ENCODE measurements around the gene ACP3. TPM values are rescaled to one million over a fixed set of nuclear protein-coding genes. Genes with fewer than 3 reads are reported as not detected.

ACP3 gene
- total RNA-seq, 1 donor from 2014 or later, result not detected

GRCh38 chr3:132311841-132312240, 5.4 kb upstream of the ACP3 start:
- H3K36me3 Mint-ChIP-seq (ENCODE audit: unreplicated experiment), result no peaks in the 10 kb centered on the region
- no peak overlapping the region for H3K27ac Mint-ChIP-seq (ENCODE audit: unreplicated experiment)
- no peaks in the 10 kb centered on the region for H3K4me1 Mint-ChIP-seq (ENCODE audit: low read depth, unreplicated experiment)
- no peak overlapping the region for H3K4me3 Mint-ChIP-seq (ENCODE audit: unreplicated experiment)
- TF ChIP-seq CTCF (IDR thresholded peaks at IDR 0.05; ENCODE audit: partially characterized antibody, unreplicated experiment), result no peak
- DNase-seq, result no peak
- no peaks in the 10 kb centered on the region for H3K27me3 Mint-ChIP-seq (ENCODE audit: unreplicated experiment)
- no peaks in the 10 kb centered on the region for H3K9me3 Mint-ChIP-seq (ENCODE audit: unreplicated experiment)

- no peaks in the 10 kb centered on the region for H3K4me1 Mint-ChIP-seq (ENCODE audit: low read depth, unreplicated experiment)
- no peak overlapping the region for H3K27ac Mint-ChIP-seq (ENCODE audit: unreplicated experiment)
- no peaks in the 10 kb centered on the region for H3K9me3 Mint-ChIP-seq (ENCODE audit: unreplicated experiment)
- DNase-seq, result no peak
- peaks cover 3% of the 10 kb centered on the region for H3K27me3 Mint-ChIP-seq (ENCODE audit: unreplicated experiment)
- no peak overlapping the region for H3K4me3 Mint-ChIP-seq (ENCODE audit: unreplicated experiment)
- TF ChIP-seq CTCF (IDR thresholded peaks at IDR 0.05; ENCODE audit: partially characterized antibody, unreplicated experiment), result no peak
- H3K36me3 Mint-ChIP-seq (ENCODE audit: unreplicated experiment), result no peaks in the 10 kb centered on the region
Observed at GRCh38 chr3:132315851-132316250, 1.4 kb upstream of the ACP3 start.

- no peak overlapping the region for H3K4me3 Mint-ChIP-seq (ENCODE audit: unreplicated experiment)
- no peaks in the 10 kb centered on the region for H3K9me3 Mint-ChIP-seq (ENCODE audit: unreplicated experiment)
- peaks cover 3% of the 10 kb centered on the region for H3K27me3 Mint-ChIP-seq (ENCODE audit: unreplicated experiment)
- H3K36me3 Mint-ChIP-seq (ENCODE audit: unreplicated experiment), result no peaks in the 10 kb centered on the region
- H3K4me1 Mint-ChIP-seq (ENCODE audit: low read depth, unreplicated experiment), result no peaks in the 10 kb centered on the region
- TF ChIP-seq CTCF (IDR thresholded peaks at IDR 0.05; ENCODE audit: partially characterized antibody, unreplicated experiment), result no peak
- no peak for DNase-seq
- no peak overlapping the region for H3K27ac Mint-ChIP-seq (ENCODE audit: unreplicated experiment)
Observed at GRCh38 chr3:132318451-132318850, 1.2 kb downstream of the ACP3 start.

- no peaks in the 10 kb centered on the region for H3K4me1 Mint-ChIP-seq (ENCODE audit: low read depth, unreplicated experiment)
- H3K9me3 Mint-ChIP-seq (ENCODE audit: unreplicated experiment), result no peaks in the 10 kb centered on the region
- H3K27me3 Mint-ChIP-seq (ENCODE audit: unreplicated experiment), result peaks cover 3% of the 10 kb centered on the region
- no peak overlapping the region for H3K4me3 Mint-ChIP-seq (ENCODE audit: unreplicated experiment)
- no peak for TF ChIP-seq CTCF (IDR thresholded peaks at IDR 0.05; ENCODE audit: partially characterized antibody, unreplicated experiment)
- no peak for DNase-seq
- H3K36me3 Mint-ChIP-seq (ENCODE audit: unreplicated experiment), result no peaks in the 10 kb centered on the region
- H3K27ac Mint-ChIP-seq (ENCODE audit: unreplicated experiment), result no peak overlapping the region
Observed at GRCh38 chr3:132321304-132321703, 4.1 kb downstream of the ACP3 start.

GRCh38 chr3:132325103-132325606, 7.9 kb downstream of the ACP3 start:
- Mint-ChIP-seq H3K27ac (ENCODE audit: unreplicated experiment) (no peak overlapping the region), H3K36me3 (ENCODE audit: unreplicated experiment) (no peaks in the 10 kb centered on the region), H3K27me3 (ENCODE audit: unreplicated experiment) (peaks cover 2% of the 10 kb centered on the region), H3K4me3 (ENCODE audit: unreplicated experiment) (no peak overlapping the region), H3K4me1 (ENCODE audit: low read depth, unreplicated experiment) (no peaks in the 10 kb centered on the region), H3K9me3 (ENCODE audit: unreplicated experiment) (no peaks in the 10 kb centered on the region)
- DNase-seq, result no peak
- no peak for TF ChIP-seq CTCF (IDR thresholded peaks at IDR 0.05; ENCODE audit: partially characterized antibody, unreplicated experiment)
